ENCODE data around the gene TRIOBP. TPM values are rescaled to one million over a fixed set of nuclear protein-coding genes. Genes with fewer than 3 reads are reported as not detected.

TRIOBP gene
- total RNA-seq, 2 experiments from 2014 or later, result 9.0 to 10.1 TPM

DNA sequence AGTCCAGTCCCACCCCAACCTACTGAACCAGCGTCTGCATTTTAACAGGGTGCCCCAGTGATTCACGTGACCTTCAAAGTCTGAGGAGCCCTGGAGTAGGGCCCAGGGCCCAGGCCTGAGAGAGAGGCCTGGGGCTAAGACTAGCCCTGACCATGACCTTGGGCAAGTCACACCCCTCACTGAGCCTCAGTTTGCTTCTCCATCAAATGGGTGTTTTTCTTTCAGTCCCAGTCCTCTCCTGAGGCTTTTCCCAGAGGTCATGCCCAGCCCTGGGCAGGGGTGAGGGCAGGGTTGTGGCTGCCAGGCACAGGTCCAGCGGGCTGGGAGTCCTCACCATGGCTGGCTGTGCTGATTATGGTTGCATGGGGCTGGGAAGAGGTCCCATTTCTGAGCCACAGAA, 77.9 kb downstream of the TRIOBP start:
- H3K27ac ChIP-seq (ENCODE audit: low read depth in 1 of 2, low read length in 2 of 2), result no peak overlapping the region
- Mint-ChIP-seq H3K4me3 (no peak overlapping the region), H3K27me3 (no peaks in the 10 kb centered on the region), H3K4me1 (ENCODE audit: low read depth) (no peaks in the 10 kb centered on the region), H3K9me3 (no peaks in the 10 kb centered on the region), H3K27ac (no peak overlapping the region), H3K36me3 (ENCODE audit: low read depth) (peaks cover 21% of the 10 kb centered on the region)
- H3K4me1 ChIP-seq (ENCODE audit: insufficient read depth, low read length), result no peaks in the 10 kb centered on the region
- TF ChIP-seq, protein P1, sequence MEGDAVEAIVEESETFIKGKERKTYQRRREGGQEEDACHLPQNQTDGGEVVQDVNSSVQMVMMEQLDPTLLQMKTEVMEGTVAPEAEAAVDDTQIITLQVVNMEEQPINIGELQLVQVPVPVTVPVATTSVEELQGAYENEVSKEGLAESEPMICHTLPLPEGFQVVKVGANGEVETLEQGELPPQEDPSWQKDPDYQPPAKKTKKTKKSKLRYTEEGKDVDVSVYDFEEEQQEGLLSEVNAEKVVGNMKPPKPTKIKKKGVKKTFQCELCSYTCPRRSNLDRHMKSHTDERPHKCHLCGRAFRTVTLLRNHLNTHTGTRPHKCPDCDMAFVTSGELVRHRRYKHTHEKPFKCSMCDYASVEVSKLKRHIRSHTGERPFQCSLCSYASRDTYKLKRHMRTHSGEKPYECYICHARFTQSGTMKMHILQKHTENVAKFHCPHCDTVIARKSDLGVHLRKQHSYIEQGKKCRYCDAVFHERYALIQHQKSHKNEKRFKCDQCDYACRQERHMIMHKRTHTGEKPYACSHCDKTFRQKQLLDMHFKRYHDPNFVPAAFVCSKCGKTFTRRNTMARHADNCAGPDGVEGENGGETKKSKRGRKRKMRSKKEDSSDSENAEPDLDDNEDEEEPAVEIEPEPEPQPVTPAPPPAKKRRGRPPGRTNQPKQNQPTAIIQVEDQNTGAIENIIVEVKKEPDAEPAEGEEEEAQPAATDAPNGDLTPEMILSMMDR (IDR thresholded peaks at IDR 0.05), result no peak
- POLR2A ChIA-PET, result no interaction called here
- DNase-seq, result no peak
- no peak overlapping the region for H3K4me3 ChIP-seq (ENCODE audit: low read length)
- CTCF ChIA-PET, result no interaction called here
- no peaks in the 10 kb centered on the region for H3K9me3 ChIP-seq (ENCODE audit: control insufficient read depth in 1 of 2, insufficient read depth in 1 of 2, low read length in 2 of 2)
- no peak for ATAC-seq (ENCODE audit: poor library complexity)
- no peaks in the 10 kb centered on the region for H3K27me3 ChIP-seq (ENCODE audit: control insufficient read depth in 1 of 2, insufficient read depth in 2 of 2, low read length in 2 of 2)
- H3K36me3 ChIP-seq (ENCODE audit: insufficient read depth, low read length), result peaks cover 24% of the 10 kb centered on the region
- intact Hi-C loops (cut with DNase I, micrococcal nuclease), result no loop called here

DNA sequence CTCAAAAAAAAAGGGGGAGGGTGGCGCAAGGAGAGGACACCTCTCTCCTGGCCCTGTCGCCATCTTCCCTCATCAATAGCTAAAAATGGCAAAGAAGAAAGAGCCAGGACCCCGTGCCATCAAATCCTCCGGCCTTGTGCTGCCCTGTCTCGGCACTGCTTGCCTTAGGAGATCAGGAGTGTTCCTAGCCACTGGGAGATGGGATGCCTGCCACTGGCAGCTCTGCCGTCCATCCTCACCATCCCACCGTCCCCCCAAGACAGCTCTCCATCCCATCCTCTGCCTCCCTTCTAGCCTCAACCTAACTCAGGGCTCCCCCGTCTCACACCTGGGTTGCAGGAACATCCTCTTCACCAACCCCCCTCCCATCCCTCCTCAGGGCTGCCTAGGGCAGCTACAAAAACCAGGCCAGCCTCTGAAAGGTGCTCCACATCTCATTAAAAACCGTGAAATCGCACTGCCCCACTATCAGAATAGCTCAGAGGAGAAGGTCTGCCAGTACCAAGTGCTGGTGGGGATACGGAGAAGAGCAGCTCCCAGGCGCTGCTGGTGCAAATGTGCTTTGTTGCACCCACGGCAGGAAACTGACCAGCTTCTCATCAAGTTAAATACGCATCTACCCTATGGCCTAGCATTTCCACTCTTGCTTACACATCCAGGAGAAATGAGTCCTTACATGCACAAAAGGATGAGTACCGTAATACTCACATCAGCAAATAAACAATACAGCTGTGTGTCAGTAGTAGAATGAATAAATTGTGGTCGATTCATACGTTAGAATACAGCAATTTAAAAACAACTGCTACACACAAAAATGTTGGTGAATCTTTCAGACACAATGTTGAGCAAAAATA, 79.2 kb downstream of the TRIOBP start:
- no peak overlapping the region for H3K27ac ChIP-seq (ENCODE audit: low read depth in 1 of 2, low read length in 2 of 2)
- ATAC-seq (ENCODE audit: poor library complexity) (no peak), DNase-seq (no peak)
- intact Hi-C loops (cut with DNase I, micrococcal nuclease), result no loop called here
- no peak overlapping the region for H3K4me3 ChIP-seq (ENCODE audit: low read length)
- no peaks in the 10 kb centered on the region for H3K4me1 ChIP-seq (ENCODE audit: insufficient read depth, low read length)
- CTCF ChIA-PET, result no interaction called here
- H3K4me3 Mint-ChIP-seq, result no peak overlapping the region
- no peaks in the 10 kb centered on the region for H3K4me1 Mint-ChIP-seq (ENCODE audit: low read depth)
- H3K27me3 Mint-ChIP-seq, result no peaks in the 10 kb centered on the region
- no peaks in the 10 kb centered on the region for H3K27me3 ChIP-seq (ENCODE audit: control insufficient read depth in 1 of 2, insufficient read depth in 2 of 2, low read length in 2 of 2)
- peaks cover 23% of the 10 kb centered on the region for H3K36me3 ChIP-seq (ENCODE audit: insufficient read depth, low read length)
- peaks cover 21% of the 10 kb centered on the region for H3K36me3 Mint-ChIP-seq (ENCODE audit: low read depth)
- TF ChIP-seq, protein P1 (IDR thresholded peaks at IDR 0.05), result no peak
- POLR2A ChIA-PET, result no interaction called here
- no peaks in the 10 kb centered on the region for H3K9me3 Mint-ChIP-seq
- no peaks in the 10 kb centered on the region for H3K9me3 ChIP-seq (ENCODE audit: control insufficient read depth in 1 of 2, insufficient read depth in 1 of 2, low read length in 2 of 2)
- H3K27ac Mint-ChIP-seq, result no peak overlapping the region

GRCh38 chr22:37776639-37777005, 79.8 kb downstream of the TRIOBP start:
- CTCF ChIA-PET, result no interaction called here
- peaks cover 21% of the 10 kb centered on the region for H3K36me3 Mint-ChIP-seq (ENCODE audit: low read depth)

More at GRCh38 chr22:37776639-37777005, 79.8 kb downstream of the TRIOBP start:
- DNase-seq, result no peak
- TF ChIP-seq, protein P1 (IDR thresholded peaks at IDR 0.05), result no peak
- Histone ChIP-seq H3K4me1 (ENCODE audit: insufficient read depth, low read length) (no peaks in the 10 kb centered on the region), H3K4me3 (ENCODE audit: low read length) (no peak overlapping the region), H3K9me3 (ENCODE audit: control insufficient read depth in 1 of 2, insufficient read depth in 1 of 2, low read length in 2 of 2) (no peaks in the 10 kb centered on the region), H3K36me3 (ENCODE audit: insufficient read depth, low read length) (peaks cover 17% of the 10 kb centered on the region), H3K27me3 (ENCODE audit: control insufficient read depth in 1 of 2, insufficient read depth in 2 of 2, low read length in 2 of 2) (no peaks in the 10 kb centered on the region), H3K27ac (ENCODE audit: low read depth in 1 of 2, low read length in 2 of 2) (no peak overlapping the region)
- Mint-ChIP-seq H3K9me3 (no peaks in the 10 kb centered on the region), H3K4me3 (no peak overlapping the region), H3K27ac (no peak overlapping the region), H3K4me1 (ENCODE audit: low read depth) (no peaks in the 10 kb centered on the region), H3K27me3 (no peaks in the 10 kb centered on the region)
- intact Hi-C loops (cut with DNase I, micrococcal nuclease), result no loop called here
- POLR2A ChIA-PET, result no interaction called here
- ATAC-seq (ENCODE audit: poor library complexity), result no peak

All from CD4-positive, alpha-beta T cell (primary cell).